HT-29 (cell line): ENCODE data around the gene OR1N1. TPM values are rescaled to one million over a fixed set of nuclear protein-coding genes. Genes with fewer than 3 reads are reported as not detected.
"Not testable (repeated sequence)": the region's sequence is repeated elsewhere in the genome, so short reads cannot be mapped to it uniquely, and the experiment has no call there.

Experiments
- DNase-seq: peaks from one replicate; pipeline ENCODE4 v3.0.0-alpha.2; 2015; ENCODE audit warnings: low spot score
- total RNA-seq: library from RNA; depleted of rRNA; stranded (reverse); fragments of >200 nt; shearing (Covaris generic); gene quantifications from 2 replicates; pipeline ENCODE4 v1.2.3, GENCODE V29; 2014; rRNA removed

The OR1N1 gene
- not detected in 2 replicates for total RNA-seq

GRCh38 chr9:122527193-122527592 is at the start of gene OR1N1:
TSS of gene OR1N1 (minus strand) at chr9:122527293. CDS start at chr9:122527293, 0 bp downstream.
- no peak for DNase-seq

- no peak for DNase-seq
These were observed 45.4 kb upstream of the OR1N1 start for GRCh38 chr9:122572456-122572855.

GRCh38 chr9:122567901-122568300 is 40.8 kb upstream of the OR1N1 start:
- no peak for DNase-seq

GRCh38 chr9:122562134-122562760 is 35.2 kb upstream of the OR1N1 start:
- no peak for DNase-seq

- DNase-seq = no peak
These were observed 34.4 kb upstream of the OR1N1 start for GRCh38 chr9:122561446-122561845.

- DNase-seq = no peak
These were observed 25.7 kb upstream of the OR1N1 start, which contains the start of gene OR1N2 for GRCh38 chr9:122552812-122553211. TSS of gene OR1N2 (plus strand) at chr9:122553112. CDS start at chr9:122553212, 100 bp downstream.

- no peak for DNase-seq
These were observed 24.3 kb upstream of the OR1N1 start for GRCh38 chr9:122551371-122551770.

GRCh38 chr9:122546196-122546595 is 19.1 kb upstream of the OR1N1 start:
- DNase-seq = no peak

- no peak for DNase-seq
These were observed 11.7 kb upstream of the OR1N1 start for GRCh38 chr9:122538757-122539156.

- not testable (repeated sequence) for DNase-seq
These were observed 10.0 kb upstream of the OR1N1 start for GRCh38 chr9:122537066-122537465.

- no peak for DNase-seq
These were observed 9.0 kb upstream of the OR1N1 start for GRCh38 chr9:122536134-122536533.

- DNase-seq = not testable (repeated sequence)
These were observed 4.1 kb upstream of the OR1N1 start for GRCh38 chr9:122531157-122531556.

GRCh38 chr9:122526602-122527001 is 491 bp downstream of the OR1N1 start:
- no peak for DNase-seq

- DNase-seq = no peak
These were observed 7.7 kb downstream of the OR1N1 start for GRCh38 chr9:122519376-122519775.

- DNase-seq = no peak
These were observed 8.3 kb downstream of the OR1N1 start, which contains the start of gene OR1J4 for GRCh38 chr9:122518841-122519240. TSS of gene OR1J4 (plus strand) at chr9:122519141. CDS start at chr9:122519141, 0 bp downstream.

- no peak for DNase-seq
These were observed 8.9 kb downstream of the OR1N1 start for GRCh38 chr9:122518226-122518625.

GRCh38 chr9:122510502-122510901 is 16.6 kb downstream of the OR1N1 start, which contains the start of gene OR1J2:
TSS of gene OR1J2 (plus strand) at chr9:122510802. CDS start at chr9:122510802, 0 bp downstream.
- DNase-seq = no peak

- DNase-seq = no peak
These were observed 20.1 kb downstream of the OR1N1 start for GRCh38 chr9:122506964-122507363.

GRCh38 chr9:122498883-122499288 is 28.2 kb downstream of the OR1N1 start:
- peak; percentile 37 for DNase-seq

GRCh38 chr9:122479062-122479461 is 48.0 kb downstream of the OR1N1 start:
- DNase-seq = no peak

GRCh38 chr9:122477826-122478225 is 49.3 kb downstream of the OR1N1 start, which contains the start of gene OR1J1:
TSS of gene OR1J1 (minus strand) at chr9:122477926. CDS start at chr9:122477926, 0 bp downstream.
- no peak for DNase-seq

- no peak for DNase-seq
These were observed 49.7 kb downstream of the OR1N1 start for GRCh38 chr9:122477346-122477745.
